HUDEP-2 (cell line): ENCODE measurements around the gene PRKAR1B.

ENCODE experiments used
- DNase-seq, 76 experiments: peaks; one replicate each; lab custom pipeline; 2025; ENCODE audit not compliant: unreplicated experiment in 76 of 76; lab: John Stamatoyannopoulos, UW

The PRKAR1B gene

DNA sequence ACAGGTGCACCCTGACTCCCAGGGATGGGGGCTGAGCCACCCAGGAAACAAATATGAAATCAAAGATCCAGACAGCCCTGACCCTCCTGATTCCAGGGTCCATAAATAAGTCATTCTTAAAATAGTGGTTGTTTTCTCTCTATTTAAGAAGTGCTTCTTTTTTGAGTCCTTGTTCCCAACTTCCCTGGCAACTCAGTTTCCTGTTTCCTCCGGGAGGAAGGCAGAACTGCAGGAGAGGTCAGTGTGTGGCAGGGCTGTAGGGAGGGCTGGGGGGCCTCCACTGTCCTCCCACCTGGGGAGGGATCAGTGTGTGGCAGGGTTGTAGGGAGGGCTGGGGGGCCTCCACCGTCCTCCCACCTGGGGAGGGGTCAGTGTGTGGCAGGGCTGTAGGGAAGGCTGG is 118.7 kb downstream of the PRKAR1B start:
- no peak for DNase-seq

GRCh38 chr7:607938-608337 is 119.1 kb downstream of the PRKAR1B start:
- DNase-seq: no peak

- no peak for DNase-seq
Measured at GRCh38 chr7:605661-606450, 121.2 kb downstream of the PRKAR1B start.

DNA sequence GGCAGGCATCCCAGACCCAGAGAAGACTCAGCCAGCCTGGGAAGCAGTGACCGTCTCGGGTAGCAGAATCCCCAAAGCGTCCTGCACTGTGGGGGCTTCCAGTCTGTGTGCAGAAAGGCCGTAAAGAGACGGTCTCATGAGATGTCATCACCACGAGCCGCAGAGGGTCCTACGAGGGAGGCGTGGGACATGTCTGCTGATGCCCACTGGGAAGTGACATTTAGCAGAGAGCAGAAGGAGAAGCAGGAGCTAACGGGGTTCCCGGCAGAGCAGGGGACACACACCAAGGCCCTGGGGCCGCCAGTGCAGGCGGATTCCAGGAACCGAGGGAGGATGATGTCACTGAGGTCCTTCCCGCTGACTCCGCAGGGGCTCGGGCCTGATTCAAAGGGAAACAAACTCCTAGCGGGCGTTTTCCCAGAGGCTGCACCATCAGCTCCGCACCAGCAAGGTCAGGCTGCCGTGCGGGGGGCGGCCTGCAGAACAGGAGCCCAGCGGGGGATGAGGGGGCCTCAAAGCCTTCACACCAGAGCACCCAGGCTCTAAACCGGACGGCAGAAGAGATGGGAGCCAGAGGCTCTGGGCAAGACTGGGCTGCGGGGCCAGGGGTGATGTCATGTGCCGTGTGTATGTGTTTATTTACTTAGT is 122.1 kb downstream of the PRKAR1B start:
- peak in 2 of 76 experiments; percentile 23 to 42 for DNase-seq

DNA sequence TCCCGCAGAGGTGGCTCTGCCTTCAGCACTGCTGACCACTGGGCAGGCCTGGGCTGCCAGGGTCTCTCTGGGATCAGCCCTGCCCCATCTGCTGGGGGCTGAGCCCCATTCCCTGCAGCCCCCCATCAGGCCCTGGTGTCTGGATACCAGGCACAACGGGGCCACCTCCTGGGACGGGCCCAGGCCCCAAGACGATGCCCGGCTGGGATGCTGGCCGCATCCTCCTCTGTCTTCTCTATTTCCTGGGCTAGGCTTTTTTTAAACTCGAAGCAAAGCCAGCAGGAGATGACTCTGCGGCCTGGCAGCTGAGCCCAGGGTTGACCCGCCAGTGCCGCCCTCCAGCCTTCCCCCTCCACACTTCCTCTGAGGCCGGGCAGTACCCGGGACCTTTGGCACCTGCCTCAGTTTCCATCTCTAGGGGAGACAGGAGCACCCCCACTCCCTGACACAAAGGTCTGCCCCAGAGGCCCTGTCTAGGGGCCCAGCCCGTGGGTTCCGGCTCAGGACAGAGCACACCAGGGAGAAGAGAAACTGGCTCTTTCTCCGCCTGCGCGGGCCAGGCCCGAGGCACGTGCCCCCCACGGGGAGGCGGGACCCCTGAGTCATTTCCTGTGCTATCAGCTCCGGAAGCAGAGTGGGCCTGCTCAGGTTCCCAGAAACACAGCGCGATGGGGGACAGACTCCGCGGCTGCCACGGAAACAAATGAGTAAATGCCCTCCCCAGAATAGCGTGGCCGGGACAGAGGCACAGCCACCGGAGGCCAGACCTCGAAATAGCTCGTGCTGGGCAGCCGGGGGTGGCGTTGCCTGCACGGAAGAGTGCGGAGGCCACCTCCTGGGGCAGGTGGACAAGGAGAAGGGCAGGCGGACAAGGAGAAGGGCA is 122.8 kb downstream of the PRKAR1B start:
- peak in 74 of 76 experiments; percentile 24 to 89 (median 76) for DNase-seq

DNA sequence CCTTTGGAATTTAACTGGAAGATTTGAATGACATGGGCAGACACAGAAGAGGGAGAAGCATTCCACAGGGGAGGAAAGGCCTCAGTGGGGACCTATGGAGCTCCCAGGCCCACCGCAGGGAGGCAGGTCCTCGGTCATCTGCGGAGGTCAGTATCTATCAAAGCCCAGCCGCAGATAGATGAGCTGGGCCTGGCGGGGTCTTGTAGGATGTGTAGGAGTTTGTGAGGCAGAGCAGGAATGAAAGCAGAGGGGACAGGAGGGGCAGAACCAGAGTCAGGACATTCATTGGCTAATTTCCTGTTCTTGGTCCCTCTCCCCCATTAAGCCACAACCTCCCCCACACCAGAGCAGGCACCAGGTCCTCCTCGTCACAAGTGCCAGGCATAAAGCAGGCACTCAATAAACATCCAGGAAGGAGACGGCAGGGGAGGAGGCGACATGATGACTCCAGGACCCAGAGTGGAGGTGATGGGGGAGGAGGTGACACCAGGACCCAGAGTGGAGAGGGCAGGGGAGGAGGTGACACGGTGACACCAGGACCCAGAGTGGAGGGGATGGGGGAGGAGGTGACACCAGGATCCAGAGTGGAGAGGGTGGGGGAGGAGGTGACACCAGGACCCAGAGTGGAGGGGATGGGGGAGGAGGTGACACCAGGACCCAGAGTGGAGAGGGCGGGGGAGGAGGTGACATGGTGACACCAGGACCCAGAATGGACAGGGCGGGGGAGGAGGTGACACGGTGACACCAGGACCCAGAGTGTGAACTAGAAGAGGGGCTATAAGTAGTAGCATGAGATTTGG is 123.7 kb downstream of the PRKAR1B start:
- peak in 45 of 76 experiments; percentile 5 to 67 (median 41) for DNase-seq

DNA sequence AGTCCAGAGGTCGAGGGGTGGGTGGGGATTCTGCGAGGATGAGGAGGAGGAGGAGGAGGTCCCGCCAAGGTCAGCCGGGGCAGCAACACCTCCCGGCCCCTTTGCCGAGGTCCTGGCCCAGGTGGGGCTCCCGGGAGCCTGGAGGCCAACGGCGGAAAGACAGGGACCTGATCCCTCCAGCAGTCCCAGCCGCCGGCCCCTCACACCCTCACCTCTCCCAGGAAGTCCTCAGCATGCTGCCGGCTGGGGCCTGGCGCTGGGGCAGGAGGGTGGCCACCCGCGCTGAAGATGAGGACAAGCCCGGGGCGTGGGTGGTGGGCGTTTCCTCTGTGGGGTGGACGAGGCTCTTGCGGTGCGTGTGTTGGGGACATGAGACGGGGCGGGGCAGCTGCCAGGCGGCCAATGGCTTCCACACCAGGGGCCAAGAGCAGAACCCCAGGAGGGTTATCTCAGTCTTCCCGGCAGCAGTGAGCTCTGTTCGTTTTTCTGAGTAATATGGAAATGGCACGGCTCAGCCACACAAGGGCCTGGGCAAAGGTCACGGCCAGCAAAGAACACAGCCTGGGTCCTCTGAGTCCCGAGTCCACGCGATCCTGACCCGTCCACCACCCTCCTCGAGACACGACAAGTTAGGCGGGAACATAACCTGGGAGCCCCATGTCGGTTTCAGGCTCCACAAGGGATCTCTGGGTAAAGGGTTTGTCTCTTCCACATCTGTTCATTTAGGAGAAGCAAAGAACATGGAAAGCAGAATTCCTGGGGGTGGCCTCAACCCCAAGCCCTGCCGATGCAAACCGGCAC is 124.5 kb downstream of the PRKAR1B start:
- DNase-seq: peak in 73 of 76 experiments; percentile 32 to 90 (median 71)

GRCh38 chr7:601595-602340 is 125.3 kb downstream of the PRKAR1B start:
- peak in 27 of 76 experiments; percentile 2 to 68 (median 33) for DNase-seq

GRCh38 chr7:601036-601594 is 126.0 kb downstream of the PRKAR1B start:
- no peak for DNase-seq

- DNase-seq: no peak
Measured at GRCh38 chr7:600149-601035, 126.7 kb downstream of the PRKAR1B start.

DNA sequence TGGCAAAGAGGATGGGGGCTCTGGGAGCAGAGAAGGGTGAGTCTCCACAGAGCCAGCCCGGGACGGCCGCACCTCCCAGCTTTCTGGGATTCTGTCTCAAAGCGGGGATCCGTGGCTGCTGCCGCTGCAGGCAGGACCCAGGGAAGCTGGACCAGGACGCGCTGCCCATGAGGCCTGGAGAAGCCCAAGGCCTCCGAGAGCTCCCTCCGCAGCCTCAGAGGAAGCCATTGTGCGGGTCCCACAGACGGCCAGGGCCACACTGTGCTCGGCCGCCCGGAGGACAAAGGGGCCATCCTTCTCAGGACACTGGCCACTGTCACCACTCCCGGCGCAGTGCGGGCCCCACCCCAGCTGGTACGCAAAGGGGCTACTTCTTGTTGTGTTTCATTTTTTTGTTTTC is 128.2 kb downstream of the PRKAR1B start:
- DNase-seq: no peak

DNA sequence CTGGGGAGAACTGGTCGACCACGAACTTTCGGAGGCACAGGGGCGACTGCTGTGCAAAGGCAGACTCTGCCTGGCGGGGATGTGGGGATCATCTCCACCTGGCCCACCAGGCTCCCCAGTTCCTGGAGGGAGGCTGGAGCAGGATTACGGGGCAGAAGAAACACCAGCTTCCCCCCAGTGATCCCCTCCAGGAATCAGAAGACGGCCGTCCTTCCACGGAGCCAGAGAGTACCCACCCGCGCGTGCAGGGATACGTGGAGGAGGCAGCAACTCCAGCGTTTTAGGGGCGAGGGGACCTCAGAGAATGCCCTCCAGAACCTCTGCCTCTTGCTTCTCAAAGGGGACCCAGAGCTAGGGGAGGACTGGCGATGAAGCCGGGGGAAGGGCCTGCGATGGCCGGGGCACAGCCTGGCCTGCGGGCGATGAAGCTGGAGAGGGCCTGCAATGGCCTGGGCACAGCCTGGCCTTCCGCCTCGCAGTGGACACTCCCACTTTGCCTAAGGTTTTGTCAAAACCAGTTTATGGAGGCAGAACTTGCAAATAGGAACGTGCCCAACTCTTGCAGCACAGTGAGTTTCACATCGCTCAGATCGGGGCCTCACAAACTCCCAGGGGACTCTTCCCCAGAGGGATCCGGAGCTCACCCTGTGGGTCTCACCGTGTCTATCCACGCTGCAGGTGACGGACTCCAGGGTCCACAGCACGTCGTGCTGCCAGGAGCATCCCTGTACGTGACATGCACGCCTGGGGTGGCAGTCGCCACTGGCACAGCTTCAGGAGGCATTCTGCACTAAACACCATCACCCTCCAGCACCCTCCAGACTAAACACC is 129.5 kb downstream of the PRKAR1B start:
- peak in 3 of 76 experiments; percentile 20 to 32 (median 23) for DNase-seq

GRCh38 chr7:596819-597182 is 130.3 kb downstream of the PRKAR1B start:
- no peak for DNase-seq

DNA sequence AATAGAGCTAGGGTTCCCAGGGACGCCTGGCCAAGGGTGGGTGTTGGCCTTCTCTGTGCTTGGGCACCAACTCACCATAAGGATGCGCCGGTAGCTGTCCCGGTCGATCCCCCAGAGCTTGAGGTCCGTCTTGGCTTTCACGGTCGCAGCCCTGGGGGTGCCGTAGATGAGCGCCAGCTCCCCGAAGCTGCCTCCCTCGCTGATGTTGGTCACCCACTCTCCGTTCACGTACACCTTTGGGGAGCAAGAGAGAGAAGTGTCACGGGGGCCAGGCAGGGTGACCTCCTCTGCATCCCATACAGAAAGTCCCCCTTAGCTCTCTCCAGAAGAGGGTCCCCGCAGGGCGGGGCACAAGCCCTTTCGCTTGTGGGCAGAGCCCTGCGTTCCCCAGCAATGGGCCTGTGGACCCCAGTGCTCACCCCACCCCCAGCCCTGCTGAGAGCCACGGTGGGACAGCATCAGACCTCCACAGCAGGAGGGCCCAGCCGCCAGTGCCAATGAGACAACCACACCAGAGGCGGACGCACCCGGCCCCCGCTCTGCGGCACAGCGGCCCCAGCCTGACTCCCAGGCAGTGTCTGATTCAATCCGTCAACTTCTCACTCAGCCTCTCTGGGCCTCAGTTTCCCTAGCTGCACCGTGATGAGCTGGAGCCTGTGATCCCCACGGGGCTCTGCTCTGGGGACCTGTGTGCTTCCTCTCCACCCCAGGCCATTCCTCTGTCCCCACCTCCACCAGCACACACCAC is 130.8 kb downstream of the PRKAR1B start:
- DNase-seq: no peak

DNA sequence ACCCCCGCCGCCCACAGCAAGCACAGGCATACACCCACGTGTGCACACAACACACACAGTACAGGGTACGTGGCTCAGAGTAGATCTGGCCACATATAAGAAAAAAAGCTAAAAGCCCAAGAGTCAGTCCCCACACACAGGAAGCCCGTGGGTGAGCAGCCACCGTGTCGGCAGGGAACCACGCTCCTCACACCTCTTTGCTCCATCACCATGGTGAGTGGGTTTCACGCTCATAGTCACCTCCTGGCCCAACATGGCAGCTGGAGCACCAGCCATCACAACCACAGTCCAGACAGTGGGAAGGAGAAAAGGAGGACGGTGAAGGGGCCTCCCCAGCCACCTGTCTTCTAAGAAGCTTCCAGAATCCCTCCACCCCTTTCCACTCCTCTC is 131.5 kb downstream of the PRKAR1B start:
- DNase-seq: no peak
